Psoas muscle (tissue), 8 donors: ENCODE measurements around the gene NAXE. TPM values are rescaled to one million over a fixed set of nuclear protein-coding genes. Genes with fewer than 3 reads are reported as not detected.
"Not testable (repeated sequence)": the region's sequence is repeated elsewhere in the genome, so short reads cannot be mapped to it uniquely, and the experiment has no call there.

ENCODE experiments used
- ATAC-seq, 4 donors: fragments of 200-7000 bp; cut with Tn5 transposase; one replicate each; pipeline ENCODE4 v1.9.1; 2020; ENCODE audit warnings: moderate library complexity in 3 of 4, mild to moderate bottlenecking in 2 of 4
- DNase-seq, 2 donors: peaks; one replicate each; pipeline ENCODE4 v3.0.0-alpha.2; 2020
- H3K27ac ChIP-seq: fragments of 200-600 bp; one replicate; pipeline ENCODE4 v1.8.0; 2022
- H3K27me3 ChIP-seq, 3 donors: fragments of 200-600 bp in 1 of 3; one replicate each; pipeline versions ENCODE4 v1.6.1 to v1.8.0; 2013 to 2022; ENCODE audit warnings: low read length in 2 of 3, mild to moderate bottlenecking in 2 of 3, moderate library complexity in 1 of 3; ENCODE audit not compliant: insufficient read depth in 3 of 3
- H3K36me3 ChIP-seq, 2 donors: fragments of 200-600 bp in 1 of 2; one replicate each; pipeline versions ENCODE4 v1.6.1 to v1.8.0; 2013 to 2022; ENCODE audit warnings: low read depth in 1 of 2, mild to moderate bottlenecking in 1 of 2, moderate library complexity in 1 of 2; ENCODE audit not compliant: insufficient read depth in 1 of 2
- H3K4me1 ChIP-seq: fragments of 200-600 bp; one replicate; pipeline ENCODE4 v1.8.0; 2022
- H3K4me3 ChIP-seq: fragments of 200-600 bp; one replicate; pipeline ENCODE4 v1.8.0; 2022; ENCODE audit warnings: mild to moderate bottlenecking
- H3K9me3 ChIP-seq: fragments of 200-600 bp; one replicate; pipeline ENCODE4 v1.8.0; 2022
- WGBS, 3 donors: extraction: QIAGEN DNeasy Blood & Tissue Kit; methylation state at CpG; one replicate each; pipeline versions ENCODE4 v1.1.6 to v1.1.7; 2013; 5-methylcytosine and 5-hydroxymethylcytosine counted together
- intact Hi-C, 2 donors: fragments of 100-400 bp; cut with DNase I; formaldehyde crosslinking; loops; one replicate each; pipeline versions ENCODE4 v1.11.0 to v1.14.2; 2022
- polyA plus RNA-seq, 3 donors: library from polyadenylated mRNA; stranded (reverse); fragments of 200-250 nt; gene quantifications; one replicate each; pipeline ENCODE4 v1.2.3, GENCODE V29; 2013
- total RNA-seq, 4 donors: library from RNA; stranded (reverse); fragmentation: NEBNext Ultra II Directional in 2 of 4; extraction: Animal tissue kit (Norgen Biotek cat#: 25700) in 2 of 4; gene quantifications; one replicate each; pipeline versions ENCODE4 v1.2.1 to v1.2.4, GENCODE V29; 2021 to 2023
- TF ChIP-seq, protein P1 (sequence below): fragments of 200-600 bp; IDR thresholded peaks from one replicate; pipeline ENCODE4 v1.8.0; 2022; ENCODE audit warnings: antibody characterized with exemption
- donor health status: healthy with polysubstance abuse.
- donor health status: DM: no; HTN: no; CAD: no; lungs with moderate emphysema.
- donor health status: Bipolar disorder and iron deficiency.
- donor health status: healthy.
- donor health status: DM: yes; HTN: yes; CAD: no.
- donor health status: DM: no; HTN: no; CAD: no.
- donor health status: DM: no; HTN: no; CAD: no.
- donor health status: DM: yes; HTN: yes; CAD: no.

The NAXE gene
- total and polyA plus RNA-seq, 7 donors = 44.3 to 77.5 (median 67.5) TPM

DNA sequence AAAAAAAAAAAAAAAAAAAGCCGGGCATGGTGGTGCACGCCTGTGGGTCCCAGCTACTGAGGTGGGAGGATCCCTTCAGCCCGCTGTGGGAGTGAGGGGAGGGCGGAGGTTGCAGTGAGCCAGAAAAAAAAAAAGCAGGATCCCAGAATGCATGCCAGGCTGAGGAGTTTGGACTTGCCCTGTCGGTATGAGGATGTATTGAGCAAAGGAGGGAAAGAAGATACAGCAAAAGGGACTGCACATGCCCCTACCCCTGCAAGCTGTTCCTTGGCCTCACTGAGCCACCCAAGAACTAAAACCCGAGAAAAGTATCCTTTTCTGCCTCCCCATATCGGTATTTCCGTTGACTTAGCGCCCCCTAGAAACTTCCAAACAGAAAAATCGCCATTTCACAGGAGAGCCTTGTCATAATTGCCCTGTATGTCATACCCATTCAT lies 11.0 kb downstream of the NAXE start:
- Histone ChIP-seq H3K27me3 (no peaks in the 10 kb centered on the region), H3K27ac (no peak overlapping the region), H3K9me3 (no peaks in the 10 kb centered on the region), H3K4me3 (no peak overlapping the region), H3K36me3 (peaks cover 0 to 16% of the 10 kb centered on the region in 2 donors), H3K4me1 (peaks cover 19% of the 10 kb centered on the region)
- TF ChIP-seq, protein P1, sequence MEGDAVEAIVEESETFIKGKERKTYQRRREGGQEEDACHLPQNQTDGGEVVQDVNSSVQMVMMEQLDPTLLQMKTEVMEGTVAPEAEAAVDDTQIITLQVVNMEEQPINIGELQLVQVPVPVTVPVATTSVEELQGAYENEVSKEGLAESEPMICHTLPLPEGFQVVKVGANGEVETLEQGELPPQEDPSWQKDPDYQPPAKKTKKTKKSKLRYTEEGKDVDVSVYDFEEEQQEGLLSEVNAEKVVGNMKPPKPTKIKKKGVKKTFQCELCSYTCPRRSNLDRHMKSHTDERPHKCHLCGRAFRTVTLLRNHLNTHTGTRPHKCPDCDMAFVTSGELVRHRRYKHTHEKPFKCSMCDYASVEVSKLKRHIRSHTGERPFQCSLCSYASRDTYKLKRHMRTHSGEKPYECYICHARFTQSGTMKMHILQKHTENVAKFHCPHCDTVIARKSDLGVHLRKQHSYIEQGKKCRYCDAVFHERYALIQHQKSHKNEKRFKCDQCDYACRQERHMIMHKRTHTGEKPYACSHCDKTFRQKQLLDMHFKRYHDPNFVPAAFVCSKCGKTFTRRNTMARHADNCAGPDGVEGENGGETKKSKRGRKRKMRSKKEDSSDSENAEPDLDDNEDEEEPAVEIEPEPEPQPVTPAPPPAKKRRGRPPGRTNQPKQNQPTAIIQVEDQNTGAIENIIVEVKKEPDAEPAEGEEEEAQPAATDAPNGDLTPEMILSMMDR = no peak
- DNase-seq (no peak), ATAC-seq (no peak)
- 40 to 41% (median 41%) methylated on average over 9 to 10 of the region's 10 CpGs for WGBS, 3 donors
- intact Hi-C loops = loop anchor here in 1 of 2 donors (5.0 kb wide), 1 partner anchor 150 kb away; no protein-coding TSS in a partner anchor

DNA sequence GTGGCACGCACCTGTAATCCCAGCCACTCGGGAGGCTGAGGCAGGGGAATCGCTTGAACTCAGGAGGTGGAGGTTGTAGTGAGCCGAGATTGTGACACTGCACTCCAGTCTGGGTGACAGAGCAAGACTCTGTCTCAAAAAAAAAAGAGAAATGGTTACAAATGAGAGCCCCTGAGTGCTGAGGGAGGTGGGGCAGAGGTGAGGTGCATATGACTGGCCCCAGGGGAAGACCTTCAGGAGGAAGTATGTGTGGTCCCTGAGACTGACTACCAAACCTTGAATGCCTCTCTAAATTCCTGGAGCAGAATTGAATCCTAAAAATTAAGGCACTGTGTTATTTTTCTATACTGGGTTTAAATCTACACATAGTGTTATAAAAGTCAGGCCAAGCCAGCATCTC lies 15.8 kb downstream of the NAXE start:
- H3K36me3 ChIP-seq, H3K4me3 ChIP-seq, DNase-seq, H3K4me1 ChIP-seq, H3K27me3 ChIP-seq, H3K9me3 ChIP-seq, ATAC-seq, H3K27ac ChIP-seq: not testable (repeated sequence)
- intact Hi-C loops = loop anchor here in 1 of 2 donors (5.0 kb wide), 1 partner anchor 220 kb away; no protein-coding TSS in a partner anchor
- 79 to 89% (median 82%) methylated on average over 4 of the region's 4 CpGs for WGBS, 3 donors

DNA sequence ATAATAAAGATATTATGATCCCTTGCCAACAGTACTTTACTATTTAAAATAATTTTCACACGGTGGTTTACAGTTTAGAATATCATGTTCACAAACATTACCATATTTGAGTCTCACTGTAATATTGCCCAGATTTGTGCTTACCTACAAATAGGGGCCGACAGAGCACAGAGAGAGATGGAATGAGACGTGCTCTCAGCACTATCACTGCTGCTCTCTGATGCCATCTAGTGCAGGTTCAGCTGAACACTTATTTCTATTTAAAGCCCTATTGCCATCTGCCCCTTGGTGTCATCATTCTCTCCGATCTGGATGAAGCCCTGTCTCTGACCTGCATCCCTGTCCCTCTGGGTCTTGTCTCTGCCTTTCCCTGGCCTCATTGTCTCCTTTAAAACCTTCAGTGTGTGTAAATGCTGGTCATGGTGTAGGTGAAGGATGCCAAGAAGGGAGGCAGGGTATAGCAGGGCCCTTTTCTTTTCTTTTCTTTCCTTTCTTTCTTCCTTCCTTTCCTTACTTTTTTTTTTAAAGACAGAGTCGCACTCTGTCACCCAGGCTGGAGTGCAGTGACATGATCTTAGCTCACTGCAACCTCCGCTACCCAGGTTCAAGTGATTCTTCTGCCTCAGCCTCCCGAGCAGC lies 16.6 kb downstream of the NAXE start:
- DNase-seq = no peak
- Histone ChIP-seq H3K27me3 (no peaks in the 10 kb centered on the region), H3K9me3 (no peaks in the 10 kb centered on the region), H3K4me3 (no peak overlapping the region), H3K4me1 (no peaks in the 10 kb centered on the region), H3K27ac (no peak overlapping the region), H3K36me3 (no peaks in the 10 kb centered on the region)
- 27 to 32% (median 30%) methylated on average over 7 of the region's 7 CpGs for WGBS, 3 donors
- peak; percentile 98 to 100 (median 99) for ATAC-seq
- TF ChIP-seq, protein P1 = peak; percentile 81
- intact Hi-C loops = loop anchor here in 1 of 2 donors (2.0 to 5.0 kb wide), 2 partner anchors 151 to 221 kb away; no protein-coding TSS in a partner anchor

DNA sequence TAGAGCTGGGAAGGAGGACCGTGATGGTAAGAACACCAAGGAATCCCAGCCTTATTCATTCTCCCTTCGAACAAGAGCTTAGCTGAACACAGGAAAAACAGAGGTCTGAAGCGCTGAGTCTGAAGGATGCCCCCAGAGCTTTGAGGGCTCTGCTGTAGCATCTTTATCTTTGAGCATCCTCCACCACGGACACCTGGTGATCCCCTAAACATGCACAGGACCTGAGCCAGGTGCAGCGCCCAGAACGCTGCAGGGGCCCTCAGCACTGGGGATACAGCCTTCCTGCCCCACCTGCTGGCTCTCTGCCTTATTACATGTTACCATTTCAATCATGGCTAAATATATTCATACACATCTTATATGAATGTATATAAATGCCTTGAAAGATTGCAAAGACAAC lies 17.4 kb downstream of the NAXE start:
- ATAC-seq = no peak
- WGBS, 3 donors = 32 to 44% (median 43%) methylated on average over 6 of the region's 6 CpGs
- TF ChIP-seq, protein P1 = peak; percentile 18

DNA sequence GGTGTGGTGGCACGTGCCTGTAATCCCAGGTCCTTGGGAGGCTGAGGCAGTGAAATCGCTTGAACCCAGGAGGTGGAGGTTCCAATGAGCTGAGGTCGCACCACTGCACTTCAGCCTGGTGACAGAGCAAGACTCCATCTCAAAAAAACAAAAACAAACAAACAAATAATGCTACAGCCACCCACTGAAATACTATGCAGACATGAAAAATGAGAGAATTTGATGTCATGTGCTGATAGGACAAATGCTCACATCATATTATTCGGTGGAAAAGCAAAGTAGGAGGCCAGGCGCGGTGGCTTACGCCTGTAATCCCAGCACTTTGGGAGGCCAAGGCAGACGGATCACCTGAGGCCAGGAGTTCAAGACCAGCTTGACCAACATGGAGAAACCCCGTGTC lies 18.5 kb downstream of the NAXE start:
- not testable (repeated sequence) for H3K4me1 ChIP-seq, DNase-seq, H3K9me3 ChIP-seq, H3K36me3 ChIP-seq, H3K4me3 ChIP-seq, H3K27ac ChIP-seq, ATAC-seq, H3K27me3 ChIP-seq
- intact Hi-C loops = loop anchor here in 1 of 2 donors (5.0 kb wide), 1 partner anchor 33 kb away; the partner anchor contains the start of gene TTC24
- WGBS, 3 donors = 88 to 89% (median 88%) methylated on average over 9 of the region's 9 CpGs

More for the DNA sequence above, 17.4 kb downstream of the NAXE start:
- Histone ChIP-seq H3K36me3 (no peaks in the 10 kb centered on the region), H3K4me1 (no peaks in the 10 kb centered on the region), H3K9me3 (no peaks in the 10 kb centered on the region), H3K27ac (no peak overlapping the region), H3K4me3 (no peak overlapping the region), H3K27me3 (no peaks in the 10 kb centered on the region)
- no peak for DNase-seq
- intact Hi-C loops = loop anchor here in 1 of 2 donors (2.0 to 5.0 kb wide), 2 partner anchors 152 to 222 kb away; no protein-coding TSS in a partner anchor
